Measurements from ENCODE around the gene FRMPD1.
"Not testable (repeated sequence)": the region's sequence is repeated elsewhere in the genome, so short reads cannot be mapped to it uniquely, and the experiment has no call there.

Gene FRMPD1

GRCh38 chr9:37752642-37753488, 102.1 kb downstream of the FRMPD1 start:
- Mint-ChIP-seq H3K36me3 (ENCODE audit: insufficient read depth) (peaks cover 6% of the 10 kb centered on the region), H3K9me3 (no peaks in the 10 kb centered on the region), H3K27me3 (no peaks in the 10 kb centered on the region), H3K4me3 (peak overlapping the region; percentile 82), H3K27ac (ENCODE audit: low read depth) (peak overlapping the region; percentile 91), H3K4me1 (peaks cover 24% of the 10 kb centered on the region)
- no peak for ATAC-seq (replicated peaks; ENCODE audit: extremely low read depth, poor library complexity, severe bottlenecking)
- no peak for DNase-seq (ENCODE audit: low spot score in 2 of 2)

- Mint-ChIP-seq H3K9me3 (no peaks in the 10 kb centered on the region), H3K27ac (ENCODE audit: low read depth) (peak within 1 kb of the TSS; percentile 91), H3K27me3 (no peaks in the 10 kb centered on the region), H3K4me1 (peaks cover 29% of the 10 kb centered on the region), H3K4me3 (peak within 1 kb of the TSS; percentile 82), H3K36me3 (ENCODE audit: insufficient read depth) (peaks cover 6% of the 10 kb centered on the region)
- peak; percentile 86 for ATAC-seq (replicated peaks; ENCODE audit: extremely low read depth, poor library complexity, severe bottlenecking)
- DNase-seq (ENCODE audit: low spot score in 2 of 2), result peak; percentile 32 to 35
These were observed 102.9 kb downstream of the FRMPD1 start, which contains the start of gene TRMT10B for GRCh38 chr9:37753489-37754190. TRMT10B (plus strand) TSS chr9:37753805; CDS start chr9:37761932, 8,127 bp downstream.

- no peak overlapping the region for H3K27ac Mint-ChIP-seq (ENCODE audit: low read depth)
- H3K4me1 Mint-ChIP-seq, result peaks cover 31% of the 10 kb centered on the region
- H3K9me3 Mint-ChIP-seq, result no peaks in the 10 kb centered on the region
- no peak overlapping the region for H3K4me3 Mint-ChIP-seq
- peaks cover 11% of the 10 kb centered on the region for H3K36me3 Mint-ChIP-seq (ENCODE audit: insufficient read depth)
- no peak for DNase-seq (ENCODE audit: low spot score in 2 of 2)
- no peak for ATAC-seq (replicated peaks; ENCODE audit: extremely low read depth, poor library complexity, severe bottlenecking)
- no peaks in the 10 kb centered on the region for H3K27me3 Mint-ChIP-seq
These were observed 108.0 kb downstream of the FRMPD1 start for GRCh38 chr9:37758747-37759146.

GRCh38 chr9:37760416-37761161, 109.8 kb downstream of the FRMPD1 start:
- H3K4me3 Mint-ChIP-seq, result no peak overlapping the region
- H3K9me3 Mint-ChIP-seq, result no peaks in the 10 kb centered on the region
- H3K36me3 Mint-ChIP-seq (ENCODE audit: insufficient read depth), result peaks cover 10% of the 10 kb centered on the region
- H3K27ac Mint-ChIP-seq (ENCODE audit: low read depth), result no peak overlapping the region
- peaks cover 15% of the 10 kb centered on the region for H3K4me1 Mint-ChIP-seq
- ATAC-seq (replicated peaks; ENCODE audit: extremely low read depth, poor library complexity, severe bottlenecking) (no peak), DNase-seq (ENCODE audit: low spot score in 2 of 2) (no peak)
- H3K27me3 Mint-ChIP-seq, result no peaks in the 10 kb centered on the region

- Mint-ChIP-seq H3K4me3 (no peak overlapping the region), H3K27ac (ENCODE audit: low read depth) (no peak overlapping the region), H3K4me1 (peaks cover 7% of the 10 kb centered on the region), H3K9me3 (no peaks in the 10 kb centered on the region), H3K27me3 (no peaks in the 10 kb centered on the region), H3K36me3 (ENCODE audit: insufficient read depth) (peaks cover 10% of the 10 kb centered on the region)
- no peak for ATAC-seq (replicated peaks; ENCODE audit: extremely low read depth, poor library complexity, severe bottlenecking)
- DNase-seq (ENCODE audit: low spot score in 2 of 2), result no peak
These were observed 110.8 kb downstream of the FRMPD1 start for GRCh38 chr9:37761511-37761910.

- not testable (repeated sequence) for H3K4me1 Mint-ChIP-seq; DNase-seq (ENCODE audit: low spot score in 2 of 2); ATAC-seq (replicated peaks; ENCODE audit: extremely low read depth, poor library complexity, severe bottlenecking); H3K27ac Mint-ChIP-seq (ENCODE audit: low read depth); H3K4me3 Mint-ChIP-seq; H3K9me3 Mint-ChIP-seq; H3K27me3 Mint-ChIP-seq
- H3K36me3 Mint-ChIP-seq (ENCODE audit: insufficient read depth), result peaks cover 22% of the 10 kb centered on the region
These were observed 114.5 kb downstream of the FRMPD1 start for GRCh38 chr9:37765263-37765662.

- DNase-seq (ENCODE audit: low spot score in 2 of 2), result no peak
- Mint-ChIP-seq H3K4me3 (no peak overlapping the region), H3K27ac (ENCODE audit: low read depth) (no peak overlapping the region), H3K4me1 (no peaks in the 10 kb centered on the region), H3K27me3 (no peaks in the 10 kb centered on the region), H3K36me3 (ENCODE audit: insufficient read depth) (peaks cover 24% of the 10 kb centered on the region), H3K9me3 (no peaks in the 10 kb centered on the region)
- ATAC-seq (replicated peaks; ENCODE audit: extremely low read depth, poor library complexity, severe bottlenecking), result no peak
These were observed 118.6 kb downstream of the FRMPD1 start for GRCh38 chr9:37769306-37769705.

- Mint-ChIP-seq H3K4me1 (no peaks in the 10 kb centered on the region), H3K4me3 (no peak overlapping the region), H3K27ac (ENCODE audit: low read depth) (no peak overlapping the region), H3K27me3 (no peaks in the 10 kb centered on the region), H3K9me3 (no peaks in the 10 kb centered on the region), H3K36me3 (ENCODE audit: insufficient read depth) (peaks cover 25% of the 10 kb centered on the region)
- DNase-seq (ENCODE audit: low spot score in 2 of 2), result no peak
- ATAC-seq (replicated peaks; ENCODE audit: extremely low read depth, poor library complexity, severe bottlenecking), result no peak
These were observed 119.2 kb downstream of the FRMPD1 start for GRCh38 chr9:37769995-37770394.

GRCh38 chr9:37775216-37775919, 124.6 kb downstream of the FRMPD1 start:
- H3K4me1 Mint-ChIP-seq, result peaks cover 5% of the 10 kb centered on the region
- no peaks in the 10 kb centered on the region for H3K9me3 Mint-ChIP-seq
- no peak for ATAC-seq (replicated peaks; ENCODE audit: extremely low read depth, poor library complexity, severe bottlenecking)
- no peak for DNase-seq (ENCODE audit: low spot score in 2 of 2)
- no peak overlapping the region for H3K27ac Mint-ChIP-seq (ENCODE audit: low read depth)
- no peaks in the 10 kb centered on the region for H3K27me3 Mint-ChIP-seq
- H3K4me3 Mint-ChIP-seq, result no peak overlapping the region
- H3K36me3 Mint-ChIP-seq (ENCODE audit: insufficient read depth), result peaks cover 42% of the 10 kb centered on the region

GRCh38 chr9:37776328-37776727, 125.6 kb downstream of the FRMPD1 start:
- DNase-seq (ENCODE audit: low spot score in 2 of 2) (no peak), ATAC-seq (replicated peaks; ENCODE audit: extremely low read depth, poor library complexity, severe bottlenecking) (no peak)
- no peak overlapping the region for H3K27ac Mint-ChIP-seq (ENCODE audit: low read depth)
- H3K36me3 Mint-ChIP-seq (ENCODE audit: insufficient read depth), result peaks cover 48% of the 10 kb centered on the region
- H3K4me3 Mint-ChIP-seq, result no peak overlapping the region
- peaks cover 7% of the 10 kb centered on the region for H3K4me1 Mint-ChIP-seq
- no peaks in the 10 kb centered on the region for H3K27me3 Mint-ChIP-seq
- H3K9me3 Mint-ChIP-seq, result no peaks in the 10 kb centered on the region

- Mint-ChIP-seq H3K9me3 (no peaks in the 10 kb centered on the region), H3K27me3 (no peaks in the 10 kb centered on the region), H3K27ac (ENCODE audit: low read depth) (peak overlapping the region; percentile 44), H3K4me3 (no peak overlapping the region), H3K4me1 (peaks cover 28% of the 10 kb centered on the region), H3K36me3 (ENCODE audit: insufficient read depth) (peaks cover 54% of the 10 kb centered on the region)
- no peak for ATAC-seq (replicated peaks; ENCODE audit: extremely low read depth, poor library complexity, severe bottlenecking)
- no peak for DNase-seq (ENCODE audit: low spot score in 2 of 2)
These were observed 127.8 kb downstream of the FRMPD1 start for GRCh38 chr9:37778534-37778933.

GRCh38 chr9:37784291-37784615, 133.5 kb downstream of the FRMPD1 start:
- Mint-ChIP-seq H3K27ac (ENCODE audit: low read depth) (peak overlapping the region; percentile 98), H3K36me3 (ENCODE audit: insufficient read depth) (peaks cover 29% of the 10 kb centered on the region), H3K27me3 (no peaks in the 10 kb centered on the region), H3K4me3 (peak overlapping the region; percentile 98), H3K4me1 (peaks cover 40% of the 10 kb centered on the region), H3K9me3 (no peaks in the 10 kb centered on the region)
- peak; percentile 6 for ATAC-seq (replicated peaks; ENCODE audit: extremely low read depth, poor library complexity, severe bottlenecking)
- DNase-seq (ENCODE audit: low spot score in 2 of 2), result no peak

All from central memory CD8-positive, alpha-beta T cell (primary cell).